NCI-H2029 treated with DMSO at 0.1 percent for 48 hours (cell line): Measurements from ENCODE around the gene CD96.

Experiments used
- DNase-seq: peaks from one replicate; lab custom pipeline; 2025; lab: John Stamatoyannopoulos, UW

CD96 gene

DNA sequence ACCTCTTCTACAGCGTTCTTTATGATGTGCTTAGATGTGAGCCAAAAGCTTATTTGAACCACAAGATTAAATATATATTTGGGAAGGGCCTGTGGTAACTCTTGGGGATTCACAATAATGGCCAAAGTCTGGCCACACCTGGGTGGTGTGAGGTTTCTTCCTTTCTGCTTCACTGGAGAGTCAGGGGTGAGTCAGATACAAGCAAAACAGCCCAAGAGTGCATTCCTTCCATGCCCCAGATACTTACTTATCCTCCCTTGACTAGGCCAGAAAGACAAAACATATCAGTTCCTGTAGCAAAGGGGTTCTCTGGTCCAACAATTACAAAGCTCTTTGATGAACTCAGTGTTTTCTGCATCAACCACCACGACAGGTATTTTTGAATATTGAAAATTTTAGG lies 52.2 kb downstream of the CD96 start:
- DNase-seq: no peak

DNA sequence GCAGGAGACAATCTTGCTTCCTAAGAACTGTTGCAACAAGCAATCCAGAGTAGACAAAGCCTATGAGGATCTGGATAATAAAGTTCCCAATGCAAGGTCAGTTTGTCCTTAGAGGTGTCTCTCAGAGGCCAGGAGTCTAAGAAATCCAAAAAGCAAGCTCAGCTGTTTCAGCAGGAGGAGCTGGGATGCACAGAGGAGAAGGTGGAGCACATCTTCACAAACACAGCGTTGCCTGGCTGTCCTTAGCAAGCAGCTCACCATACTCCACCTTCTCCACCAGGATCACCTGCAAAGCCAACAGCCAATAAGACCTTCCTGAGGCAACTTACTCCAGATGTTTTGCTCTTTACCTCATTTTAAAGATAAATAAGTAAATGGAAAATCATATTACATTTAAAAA lies 52.8 kb downstream of the CD96 start:
- no peak for DNase-seq

DNA sequence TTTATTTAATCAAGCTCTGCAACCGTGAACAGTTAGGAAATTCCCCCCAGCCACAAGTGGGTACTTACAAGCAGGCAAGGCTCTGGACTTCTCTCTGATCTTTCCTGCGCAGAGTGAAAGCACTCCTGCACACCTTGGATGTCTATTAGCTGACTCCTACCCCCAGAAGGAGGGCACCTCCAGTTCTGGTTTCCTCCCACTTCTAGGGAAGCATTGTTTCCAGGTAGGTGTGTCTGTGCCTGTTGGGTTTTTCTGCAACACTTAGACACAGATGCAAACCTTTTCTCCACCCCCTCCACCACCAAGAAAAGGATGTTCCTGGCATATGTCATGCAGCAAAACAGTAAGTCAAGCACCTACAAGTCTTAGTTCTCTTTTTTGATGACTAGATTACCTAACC lies 53.2 kb downstream of the CD96 start, which contains the start of gene ZBED2:
Gene ZBED2, minus strand, starts transcription at position 115 of the 400 bp plus-strand sequence. CDS start 1,145 bp downstream, outside the sequence.
- DNase-seq: no peak

DNA sequence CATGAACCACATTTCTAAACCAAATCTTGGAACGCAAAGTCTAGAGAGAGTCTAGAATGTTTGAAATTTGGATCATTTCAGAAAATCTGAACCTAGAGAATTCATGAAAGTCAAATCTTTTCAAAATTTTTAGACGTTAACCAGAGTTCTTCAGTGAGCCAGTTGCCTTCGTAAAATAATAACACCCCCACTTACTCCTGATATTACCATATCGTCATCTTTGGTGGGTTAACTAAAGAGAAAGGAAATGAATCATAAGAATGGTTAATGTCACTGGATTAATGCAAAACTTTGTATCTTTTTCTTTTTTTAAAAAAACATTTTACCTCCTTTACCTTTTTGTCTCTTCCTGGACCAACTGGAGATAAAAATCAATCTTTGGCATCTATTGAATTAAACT lies 54.3 kb downstream of the CD96 start:
- DNase-seq: no peak

DNA sequence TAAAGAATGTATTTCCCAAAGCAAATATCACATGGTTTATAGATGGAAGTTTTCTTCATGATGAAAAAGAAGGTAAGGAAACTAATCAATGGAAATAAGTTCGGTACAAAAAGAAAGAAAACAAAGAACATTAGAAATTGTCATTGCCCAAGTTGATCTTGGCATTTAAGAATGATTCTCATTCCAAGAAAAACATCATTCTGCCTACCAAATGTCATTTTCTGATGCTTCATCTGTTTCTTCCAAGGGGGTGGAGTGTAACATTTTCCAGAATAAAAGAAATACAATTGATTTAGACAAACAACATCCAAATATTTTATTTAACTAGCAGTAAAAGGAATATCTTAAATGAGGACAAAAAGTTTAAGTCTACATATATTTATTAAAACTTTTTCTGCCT lies 56.1 kb downstream of the CD96 start:
- no peak for DNase-seq

DNA sequence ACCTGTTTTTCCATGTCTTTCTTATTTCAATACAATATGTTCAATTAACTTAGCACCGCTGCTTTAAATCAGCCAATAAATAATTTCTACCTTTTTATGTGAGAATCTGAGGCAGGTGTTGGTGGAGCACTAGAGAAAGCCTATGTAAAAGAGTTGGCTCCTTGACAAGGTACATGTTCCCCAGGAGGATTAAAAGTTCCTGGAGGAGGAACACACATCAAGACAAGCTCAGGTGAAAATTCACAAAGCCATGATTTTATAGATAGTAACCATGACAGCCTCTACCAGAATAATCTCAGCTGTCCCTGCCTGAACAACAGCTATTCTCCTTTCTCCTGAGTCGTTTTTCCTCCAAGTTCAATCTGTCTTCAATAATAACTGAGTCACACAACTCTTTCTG lies 56.6 kb downstream of the CD96 start:
- DNase-seq: no peak

DNA sequence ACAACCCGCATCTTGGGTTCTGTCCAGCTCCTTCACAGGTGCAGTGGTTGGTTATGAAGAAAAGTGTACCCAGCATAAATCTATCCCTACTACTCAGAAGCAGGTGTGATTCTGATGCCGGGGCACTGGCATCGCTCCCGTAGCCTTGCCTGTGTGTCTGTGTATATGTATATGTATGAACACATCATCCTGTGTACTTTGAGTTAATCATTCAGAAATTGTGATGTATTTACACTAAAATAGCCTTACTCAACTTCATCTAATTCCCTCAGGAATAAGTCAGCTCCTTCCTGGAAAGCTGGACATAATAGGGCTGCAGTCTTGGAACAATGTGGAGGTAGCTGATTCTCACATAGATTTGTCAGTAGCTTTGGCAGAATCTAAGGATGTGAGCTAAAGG lies 59.8 kb downstream of the CD96 start:
- no peak for DNase-seq

DNA sequence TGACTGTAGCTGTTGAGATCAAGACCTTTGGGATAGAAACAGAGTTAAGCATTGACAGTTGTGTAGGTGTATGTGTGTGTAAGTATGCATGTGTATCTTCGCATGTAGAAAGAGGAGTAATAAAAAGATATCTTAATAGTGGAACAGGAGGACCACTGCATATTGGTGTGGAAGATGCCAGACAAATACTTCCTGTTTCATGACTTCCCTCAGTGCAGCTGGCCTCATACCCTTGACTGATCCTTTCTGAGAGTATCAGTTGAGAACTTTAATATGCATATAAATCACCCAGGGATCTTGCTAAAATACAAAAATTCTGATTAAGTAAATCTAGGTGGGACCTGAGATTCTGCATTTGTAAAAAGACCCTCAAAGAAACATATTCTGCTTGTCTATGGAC lies 61.7 kb downstream of the CD96 start:
- DNase-seq: no peak

DNA sequence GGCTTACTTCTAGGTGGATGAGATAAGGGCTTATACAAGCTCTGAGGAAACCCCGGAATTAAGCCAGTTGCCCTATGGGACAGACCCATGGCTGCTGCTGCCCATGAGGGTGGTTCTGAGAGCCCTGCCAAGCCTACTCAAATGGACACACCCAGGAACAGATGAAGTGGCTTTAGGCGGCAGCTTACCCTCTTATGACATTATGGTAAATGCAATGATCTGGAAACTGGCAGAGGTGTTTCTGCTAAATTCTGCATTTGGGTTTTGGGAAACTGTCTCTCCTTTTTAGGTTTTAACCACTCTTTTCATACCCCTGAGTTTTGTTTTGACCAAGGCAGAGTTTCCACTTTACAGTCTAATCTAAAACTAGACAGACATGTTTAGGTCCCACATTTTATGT lies 62.1 kb downstream of the CD96 start:
- no peak for DNase-seq

DNA sequence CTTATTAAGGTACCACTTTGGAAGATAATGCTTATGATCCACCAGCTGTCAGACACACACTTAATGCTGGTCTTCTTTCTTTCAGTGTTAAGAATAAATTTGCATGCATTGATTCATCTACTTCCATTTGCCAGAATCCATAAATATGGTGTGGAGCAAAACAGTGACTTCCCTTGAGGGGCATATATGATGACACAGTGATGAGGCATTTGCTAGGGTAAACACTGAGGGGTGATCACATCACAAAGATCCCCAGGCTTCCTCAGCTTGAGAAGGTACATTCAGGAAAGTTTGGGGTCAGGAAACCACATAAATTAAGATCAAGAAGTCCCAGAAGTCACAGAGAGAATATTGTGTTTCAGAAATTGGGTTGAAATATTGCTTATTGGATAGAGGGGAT lies 63.0 kb downstream of the CD96 start:
- DNase-seq: no peak

DNA sequence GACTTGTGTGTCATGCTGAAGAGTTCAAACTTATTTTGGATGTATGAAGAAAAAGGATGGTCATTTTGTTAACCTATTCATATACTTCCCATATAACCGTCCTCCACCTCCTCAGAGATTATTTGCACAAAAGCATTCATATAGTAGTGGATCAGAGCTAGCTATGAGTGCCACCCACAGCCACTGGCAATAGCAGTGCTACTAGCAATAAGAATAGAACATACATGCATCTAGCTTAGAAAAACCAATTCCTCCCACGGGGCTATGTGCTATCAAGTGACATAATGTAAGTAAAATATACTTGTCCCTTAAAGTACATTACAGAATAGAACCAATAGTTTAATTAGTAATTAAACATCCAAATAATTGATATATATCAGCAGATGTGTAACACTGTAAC lies 63.5 kb downstream of the CD96 start:
- DNase-seq: no peak

DNA sequence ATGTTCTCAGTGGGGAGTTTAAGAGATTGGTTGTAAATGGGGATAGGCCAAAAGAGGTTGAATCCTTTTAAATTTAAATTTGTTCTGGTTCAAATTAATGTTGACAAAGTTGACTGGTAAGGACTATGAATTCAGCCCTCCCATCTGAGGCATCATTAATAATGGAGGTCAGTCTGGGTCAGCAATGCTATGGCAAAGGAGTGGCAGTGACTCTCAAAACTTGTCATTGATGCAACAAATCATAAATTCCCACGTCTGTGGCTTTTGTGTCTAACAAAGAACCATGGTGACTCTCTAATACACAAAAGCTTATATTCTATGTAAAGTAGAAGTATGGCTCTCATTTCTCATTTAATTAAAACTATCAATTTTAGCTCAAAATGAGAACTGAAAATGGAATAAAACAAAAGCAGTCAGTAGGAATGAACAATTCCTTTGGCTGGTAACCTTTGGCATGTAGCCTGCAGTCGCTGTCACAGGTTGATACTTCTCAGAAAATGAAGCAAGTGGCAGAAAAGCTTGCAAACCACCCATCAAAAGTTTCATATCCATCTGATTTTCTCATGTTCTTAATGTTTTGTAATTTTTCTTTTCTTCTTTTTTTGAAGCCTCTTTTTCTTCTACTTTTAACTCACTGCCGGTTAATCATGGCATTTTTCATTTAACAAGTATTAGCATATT lies 65.4 kb downstream of the CD96 start:
- no peak for DNase-seq

DNA sequence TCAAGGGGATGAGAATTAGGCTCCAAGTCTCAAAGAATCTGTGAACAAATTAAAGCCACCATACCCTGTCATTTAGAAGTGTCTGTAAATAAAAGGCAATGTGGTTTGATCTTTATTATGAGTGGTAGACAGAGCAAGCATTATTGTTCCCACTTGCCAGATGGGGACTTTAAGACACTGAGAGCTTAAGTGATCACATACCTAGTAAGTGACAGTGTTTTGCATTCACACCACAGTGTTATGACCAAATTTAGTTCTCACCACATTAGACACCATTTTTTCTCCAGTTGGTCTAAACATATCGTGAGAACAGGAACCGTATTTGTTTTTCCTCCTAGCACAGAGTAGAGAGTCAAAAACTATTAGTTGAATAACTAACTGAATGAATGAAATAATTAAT lies 66.4 kb downstream of the CD96 start:
- no peak for DNase-seq

DNA sequence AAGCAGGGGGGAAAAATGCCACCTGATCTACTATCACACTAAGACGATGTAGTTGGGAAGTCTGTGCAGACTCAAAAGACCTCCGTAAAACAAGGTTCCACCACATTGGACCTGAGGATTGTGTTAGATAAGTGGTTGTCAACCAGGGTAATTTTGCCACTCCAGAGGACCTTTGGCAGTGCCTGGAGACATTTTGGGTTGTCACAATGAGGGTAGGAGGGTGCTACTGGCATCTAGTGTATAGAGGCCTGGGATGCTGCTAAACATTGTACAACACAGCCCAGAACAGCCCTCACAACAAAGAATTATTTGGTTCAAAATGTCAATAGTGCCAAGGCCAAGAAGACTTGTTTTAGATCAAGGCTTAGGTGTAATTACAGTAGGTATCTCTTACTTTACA lies 67.7 kb downstream of the CD96 start:
- DNase-seq: no peak

DNA sequence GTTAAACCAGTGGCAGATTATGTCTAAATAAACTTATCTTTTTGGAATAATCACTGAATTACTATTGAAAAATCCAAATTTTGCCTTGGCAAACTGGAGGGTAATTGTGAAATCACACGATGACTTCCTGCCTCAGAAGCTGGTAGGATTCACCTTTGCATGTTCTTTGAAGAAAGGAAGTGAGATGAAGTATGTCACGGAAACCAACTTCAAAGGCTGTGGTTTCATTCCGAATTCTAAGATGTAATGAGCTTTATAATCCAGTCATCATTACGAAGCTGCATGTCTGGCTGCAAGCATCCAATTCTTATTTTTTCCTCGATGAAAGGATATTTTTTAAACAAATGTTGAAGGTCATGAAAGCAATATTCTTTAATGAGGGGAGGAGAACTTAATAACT lies 68.2 kb downstream of the CD96 start:
- DNase-seq: no peak

DNA sequence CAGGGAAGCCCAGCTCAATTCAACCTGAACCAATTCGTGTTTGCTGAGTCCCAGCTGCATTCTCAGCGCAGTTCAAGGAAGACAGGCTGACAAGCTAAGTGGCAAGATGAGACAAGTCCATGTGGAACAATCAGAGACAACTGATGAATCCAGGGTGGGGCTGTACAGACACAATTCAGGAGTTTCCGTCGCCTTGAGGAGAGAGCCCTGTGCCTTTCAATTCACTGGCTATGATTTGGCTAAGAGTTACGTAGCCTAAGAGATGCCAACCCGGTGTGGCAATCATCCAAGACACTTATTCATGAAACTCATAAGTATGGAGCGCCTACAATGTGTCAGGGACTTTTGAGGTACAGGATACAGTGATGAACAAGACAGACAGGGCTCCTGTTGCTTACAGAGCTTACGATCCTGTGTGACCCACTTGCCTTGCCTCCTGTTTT lies 68.6 kb downstream of the CD96 start:
- no peak for DNase-seq

DNA sequence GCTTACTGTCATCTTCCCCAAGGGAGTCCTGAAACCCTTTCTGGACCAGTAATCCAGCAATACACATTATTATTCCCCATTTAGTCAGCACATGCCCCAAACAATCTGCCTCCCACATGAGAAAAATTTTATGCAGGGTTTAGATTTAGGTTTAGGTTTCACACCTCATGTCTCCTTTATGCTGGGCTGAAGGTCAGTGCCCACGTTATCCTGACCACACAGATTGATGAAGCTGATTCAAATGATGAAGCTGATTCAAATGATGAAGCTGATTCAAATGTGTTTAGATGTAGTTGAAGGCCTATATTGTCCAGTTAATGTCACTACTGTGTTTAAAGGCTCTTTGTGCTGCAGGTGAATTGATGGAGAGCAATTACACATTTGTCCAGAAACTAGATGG lies 71.3 kb downstream of the CD96 start:
- no peak for DNase-seq

DNA sequence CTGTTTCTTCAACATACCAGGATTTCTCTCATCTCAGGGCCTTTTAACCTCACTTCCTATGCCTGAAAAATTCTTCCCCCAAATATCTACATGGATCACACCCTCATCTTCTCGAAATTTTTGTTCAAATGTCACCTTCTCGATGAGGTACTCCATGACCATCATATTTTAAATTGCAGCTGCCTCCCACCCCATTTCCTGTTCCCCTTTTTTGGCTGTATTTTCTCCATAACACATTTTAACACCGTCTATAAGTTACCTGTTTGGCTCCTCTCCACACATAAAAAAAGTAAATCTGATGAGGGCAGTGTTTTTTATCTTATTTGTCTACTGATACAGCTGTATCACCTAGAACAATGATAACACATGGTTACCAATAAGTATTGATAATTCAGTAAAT lies 73.9 kb downstream of the CD96 start:
- DNase-seq: no peak

DNA sequence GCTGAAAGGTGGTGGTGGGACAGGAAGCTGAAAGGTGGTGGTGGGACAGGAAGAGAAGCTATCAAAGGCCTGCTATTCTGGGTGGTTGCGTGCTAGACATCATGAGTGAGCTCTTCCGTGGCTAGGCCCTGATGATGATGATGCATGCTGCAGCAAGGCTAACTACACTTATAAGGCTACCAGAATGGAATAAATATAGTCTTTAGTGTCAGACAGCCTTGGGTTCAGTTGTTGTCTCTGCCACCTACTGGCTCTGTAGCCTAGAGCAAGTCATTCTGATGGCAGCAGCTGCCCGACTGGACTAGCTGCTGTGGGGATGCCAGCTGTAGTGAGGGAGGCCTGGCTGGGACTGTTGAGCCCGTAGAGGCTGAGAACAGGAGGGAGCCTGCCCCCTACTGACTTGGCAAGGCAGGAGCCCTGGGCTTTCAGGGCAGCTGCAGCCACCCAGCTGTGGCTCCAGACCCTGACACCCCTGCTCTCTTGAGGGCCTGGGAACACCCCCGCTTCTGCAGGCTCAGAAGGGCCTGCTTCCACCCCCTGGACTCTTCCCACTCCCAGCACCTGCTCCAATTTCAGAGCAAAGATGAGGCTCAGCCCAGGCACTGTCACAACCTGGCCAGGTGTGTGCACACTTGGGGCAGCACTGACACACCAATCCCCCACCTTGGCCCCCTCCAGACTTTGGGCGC lies 74.6 kb downstream of the CD96 start:
- no peak for DNase-seq

DNA sequence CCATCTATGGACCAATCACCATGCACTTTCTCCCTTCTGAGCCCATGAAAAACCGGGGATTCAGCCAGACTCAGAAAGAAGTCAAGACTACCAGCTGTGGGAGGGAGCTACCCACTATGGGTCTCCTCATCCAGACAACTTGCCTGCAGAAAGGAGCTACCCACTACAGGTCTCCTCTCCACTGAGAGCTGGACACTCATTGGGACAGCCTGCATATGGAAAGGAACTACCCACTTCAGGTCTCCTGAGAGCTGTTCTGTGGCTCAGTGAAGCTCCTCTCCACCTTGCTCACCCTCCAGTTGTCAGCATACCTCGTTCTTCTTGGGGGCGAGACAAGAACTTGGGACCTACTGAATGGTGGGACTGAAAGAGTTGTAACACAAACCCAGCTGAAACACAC lies 75.4 kb downstream of the CD96 start:
- DNase-seq: no peak

DNA sequence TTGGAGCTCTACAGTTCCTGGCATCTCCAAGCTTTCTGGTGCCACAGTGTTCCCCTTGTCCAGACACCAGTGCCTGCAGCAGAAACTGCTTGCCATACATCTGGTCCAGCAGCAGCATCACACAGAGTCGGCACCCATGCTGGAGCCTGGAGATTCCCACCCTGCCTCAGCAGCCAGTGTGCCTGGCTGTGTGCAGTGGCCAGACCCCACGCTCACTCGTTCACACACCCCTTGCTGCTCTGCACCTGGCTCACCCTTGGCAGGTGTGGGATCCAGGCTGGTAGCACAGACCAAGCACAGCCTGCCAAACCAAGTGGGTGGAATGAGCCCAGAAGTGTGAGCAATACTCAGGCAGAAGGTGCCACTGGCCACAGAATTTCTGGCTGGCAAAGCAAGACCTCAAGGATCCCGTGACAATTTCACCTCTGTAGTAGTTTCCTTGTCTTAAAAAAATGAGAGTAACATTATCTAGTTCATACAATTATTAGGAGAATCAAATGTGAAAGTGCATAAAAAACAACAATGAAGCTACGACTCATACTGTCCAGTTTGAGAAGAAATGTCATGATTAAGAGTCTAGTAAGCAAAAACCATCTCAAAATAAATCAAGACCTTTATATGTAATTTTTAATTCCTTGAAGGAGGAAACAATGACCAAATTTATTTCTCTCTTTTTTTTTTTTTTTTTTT lies 76.1 kb downstream of the CD96 start:
- no peak for DNase-seq

DNA sequence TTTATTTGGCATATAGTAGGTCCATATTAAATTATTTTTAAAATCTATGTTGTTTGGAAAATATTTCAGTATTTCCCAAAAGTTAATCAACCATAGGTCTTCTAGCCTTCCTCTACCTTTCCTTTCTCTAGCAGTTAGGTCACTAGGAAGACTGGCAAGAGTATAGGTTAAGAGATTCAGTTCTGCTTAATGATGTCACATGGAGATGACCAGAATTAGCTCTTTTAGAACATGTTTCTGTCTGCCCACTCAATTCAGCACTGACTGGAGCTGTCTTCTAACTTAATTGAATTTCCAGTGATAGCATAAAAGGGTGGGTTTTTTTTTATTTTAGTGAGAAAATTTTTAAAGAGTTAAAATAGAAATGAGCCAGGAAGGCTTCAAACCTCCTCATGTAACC lies 76.9 kb downstream of the CD96 start:
- no peak for DNase-seq

DNA sequence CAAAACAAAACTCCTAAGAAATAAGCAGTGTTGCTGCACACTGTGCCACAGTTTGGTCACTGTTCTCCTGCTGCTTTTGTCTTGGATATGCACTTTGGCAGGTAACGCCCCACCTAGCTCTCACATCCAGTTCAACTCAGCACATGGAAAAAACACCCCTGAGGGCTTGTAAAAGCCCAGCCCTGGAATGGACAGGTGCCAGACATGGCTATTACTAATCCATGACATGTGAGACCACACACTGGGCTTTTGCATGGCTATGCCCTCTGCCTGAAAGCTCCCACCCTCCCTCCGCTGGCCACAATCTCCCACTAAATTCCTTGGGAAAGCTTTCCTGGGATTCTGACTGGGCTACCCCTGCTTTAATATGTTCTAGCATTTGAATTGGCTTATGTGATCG lies 77.8 kb downstream of the CD96 start:
- no peak for DNase-seq
